GM10266 (cell line): ENCODE results near the gene CEACAM1.
A peak's percentile ranks its signal among the peaks of the same experiment; 100 is the strongest.
"Not testable (repeated sequence)": the region's sequence is repeated elsewhere in the genome, so short reads cannot be mapped to it uniquely, and the experiment has no call there.

Source experiments
- DNase-seq: peaks from one replicate; pipeline ENCODE4 v3.0.0; 2012; ENCODE audit errors: extremely low spot score
- CTCF ChIP-seq: IDR thresholded peaks from 2 replicates; pipeline ENCODE4 v1.5.1; 2012; ENCODE audit warnings: mild to moderate bottlenecking, low read depth; ENCODE audit not compliant: control insufficient read depth, insufficient read depth; ENCODE audit errors: missing control alignments

Gene CEACAM1

GRCh38 chr19:42567567-42567966 is 39.3 kb upstream of the CEACAM1 start:
- no peak for DNase-seq
- no peak for TF ChIP-seq CTCF

DNA sequence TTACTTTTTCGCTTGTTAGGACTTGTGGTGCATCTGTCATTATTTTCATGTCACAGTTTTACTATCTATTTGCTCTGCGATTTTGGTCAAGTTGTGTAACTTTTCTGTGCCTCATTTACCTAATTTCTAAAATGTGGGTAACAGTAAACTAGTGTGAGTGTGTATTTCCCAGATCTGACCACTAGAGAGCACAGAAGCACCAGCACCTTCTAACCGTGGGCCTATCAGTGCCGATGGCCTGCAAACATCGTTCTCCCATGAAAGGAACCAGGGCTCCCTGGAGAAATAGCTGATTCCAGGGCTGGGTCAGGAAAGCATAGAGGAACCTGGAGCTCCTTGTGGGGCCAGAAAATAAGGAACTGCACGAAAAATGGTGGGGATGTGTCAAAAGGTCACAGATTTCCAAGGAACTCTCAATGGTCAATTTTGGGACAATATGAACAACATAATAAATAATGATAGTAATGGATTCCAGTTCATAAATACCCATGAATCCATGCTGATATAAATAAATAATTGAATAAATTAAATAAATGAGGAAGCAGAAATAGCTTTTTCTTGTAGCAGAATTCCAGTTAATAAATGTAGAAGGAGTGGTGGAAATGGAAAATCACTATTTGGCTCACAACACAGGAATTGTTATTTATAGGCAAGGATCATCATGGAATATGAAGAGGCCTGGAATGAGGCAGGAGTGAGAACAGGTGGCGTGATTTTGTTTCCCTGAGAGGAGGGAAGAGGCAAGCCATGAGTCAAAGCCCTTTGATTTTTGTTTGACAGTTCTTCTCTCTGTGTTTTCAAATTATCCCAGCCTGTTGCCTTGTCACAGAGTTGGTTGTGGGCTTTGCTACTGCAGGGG is 35.3 kb upstream of the CEACAM1 start:
- peak; percentile 72 for TF ChIP-seq CTCF
- DNase-seq = peak; percentile 67

- TF ChIP-seq CTCF = no peak
- no peak for DNase-seq
These were observed 33.2 kb upstream of the CEACAM1 start for GRCh38 chr19:42561512-42561911.

DNA sequence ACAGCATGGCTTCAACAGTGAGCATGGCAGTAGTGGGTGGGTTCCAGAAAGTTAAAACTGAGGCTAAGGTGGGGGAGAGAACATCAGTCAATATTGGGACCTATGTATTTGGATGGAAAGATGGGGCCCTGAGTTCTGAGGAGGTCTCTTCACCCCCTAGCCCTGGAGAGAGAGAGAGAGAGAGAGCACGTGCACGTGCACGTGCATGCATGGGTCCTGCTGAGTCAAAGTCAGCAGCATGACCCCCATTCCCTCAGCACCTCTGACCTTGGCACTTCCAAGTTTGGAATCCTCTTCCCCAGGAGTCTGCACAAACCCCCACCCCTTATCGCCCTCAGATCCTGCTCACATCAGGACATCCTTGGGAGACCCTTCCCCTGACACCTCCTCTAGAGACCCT is 32.5 kb upstream of the CEACAM1 start:
- no peak for DNase-seq
- TF ChIP-seq CTCF = no peak

DNA sequence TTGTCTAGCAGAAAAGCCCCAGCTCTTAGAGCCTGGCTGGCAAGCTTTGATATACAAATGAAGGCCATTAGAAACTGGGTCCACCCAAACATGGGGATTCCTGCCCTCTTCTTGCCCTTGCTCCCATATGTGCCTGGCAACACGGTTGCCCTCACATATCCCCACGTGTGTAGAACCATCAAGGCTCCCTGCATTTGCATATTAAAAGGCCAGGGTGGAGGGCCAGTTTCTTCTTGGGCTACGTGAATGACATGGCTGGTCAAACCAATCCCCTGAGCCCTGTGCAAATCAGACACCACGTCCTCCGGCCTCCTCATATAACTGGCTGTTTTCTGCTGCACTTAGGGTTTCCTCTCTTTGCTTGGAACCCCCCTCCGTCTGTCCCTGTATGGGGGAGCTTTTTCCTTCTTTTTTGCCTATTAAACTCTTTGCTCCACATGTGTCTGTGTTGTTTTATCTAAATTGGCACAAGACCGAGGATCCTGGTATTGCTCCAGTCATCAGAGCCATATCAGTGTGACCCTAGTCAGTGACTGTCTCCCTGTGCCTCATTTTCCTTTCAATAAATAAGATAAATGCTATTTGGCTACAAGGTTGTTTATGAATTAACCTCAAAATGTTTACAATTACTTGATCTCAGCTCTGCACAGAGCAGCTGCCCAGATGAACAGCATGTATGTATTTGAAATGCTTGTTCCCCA is 30.3 kb upstream of the CEACAM1 start:
- no peak for DNase-seq
- TF ChIP-seq CTCF = no peak

DNA sequence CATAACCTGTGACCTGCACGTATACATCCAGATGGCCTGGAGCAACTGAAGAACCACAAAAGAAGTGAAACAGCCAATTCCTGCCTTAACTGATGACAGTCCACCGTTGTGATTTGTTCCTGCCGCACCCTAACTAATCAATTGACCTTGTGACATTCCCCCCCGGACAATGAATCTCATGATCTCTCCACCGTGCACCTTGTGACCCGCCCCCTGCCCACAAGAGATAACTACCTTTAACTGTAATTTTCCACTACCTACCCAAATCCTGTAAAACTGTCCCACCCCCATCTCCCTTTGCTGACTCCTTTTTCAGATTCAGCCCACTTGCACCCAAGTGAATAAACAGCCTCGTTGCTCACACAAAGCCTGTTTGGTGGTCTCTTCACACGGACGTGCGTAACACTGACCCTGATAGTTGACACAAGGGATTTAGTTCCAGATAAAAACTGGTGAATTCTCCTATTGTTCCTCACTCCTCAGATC is 29.1 kb upstream of the CEACAM1 start:
- not testable (repeated sequence) for DNase-seq

GRCh38 chr19:42555801-42556200 is 27.5 kb upstream of the CEACAM1 start:
- TF ChIP-seq CTCF = no peak
- no peak for DNase-seq
